HepG2 (cell line): ENCODE measurements around the gene CLDN9. TPM values are rescaled to one million over a fixed set of nuclear protein-coding genes. Genes with fewer than 3 reads are reported as not detected.
A peak's percentile ranks its signal among the peaks of the same experiment; 100 is the strongest.

Experiments
- CC2D1A ChIP-seq: sonication (generic); formaldehyde crosslinking; IDR thresholded peaks from 2 replicates; pipeline ENCODE4 v1.8.1; 2023; ENCODE audit warnings: mild to moderate bottlenecking, missing genetic modification reagents
- ELK4 ChIP-seq: sonication (generic); formaldehyde crosslinking; IDR thresholded peaks from 2 replicates; pipeline ENCODE4 v1.9.0; 2021; ENCODE audit warnings: missing genetic modification reagents, borderline replicate concordance
- FOXO4 ChIP-seq: sonication (generic); formaldehyde crosslinking; conservative IDR thresholded peaks from 2 replicates; pipeline ENCODE4 v1.8.1; 2023; ENCODE audit warnings: missing genetic modification reagents
- KLF9 ChIP-seq: IDR thresholded peaks from 2 replicates; pipeline ENCODE4 v1.6.1; 2016; ENCODE audit warnings: low read depth
- MLLT10 ChIP-seq: sonication (generic); formaldehyde crosslinking; IDR thresholded peaks from 2 replicates; pipeline ENCODE4 v1.4.0; 2020; ENCODE audit warnings: missing genetic modification reagents
- REST ChIP-seq, 2 experiments: IDR thresholded peaks; 2 replicates each; pipeline ENCODE4 v1.6.1; 2011 to 2012; ENCODE audit warnings: low read length in 2 of 2, borderline replicate concordance in 1 of 2, low read depth in 1 of 2, mild to moderate bottlenecking in 1 of 2, moderate library complexity in 1 of 2
- SP1 ChIP-seq, 2 experiments: fragments of 450-650 bp in 1 of 2; sonication (generic) in 1 of 2; formaldehyde crosslinking in 1 of 2; IDR thresholded peaks; 2 replicates each; pipeline versions ENCODE4 v1.4.0 to v1.6.1; 2016 to 2020; ENCODE audit warnings: missing genetic modification reagents in 1 of 2
- SRF ChIP-seq: IDR thresholded peaks from 2 replicates; pipeline ENCODE4 v1.6.1; 2011; ENCODE audit warnings: mild to moderate bottlenecking, low read depth, low read length, moderate library complexity
- THAP9 ChIP-seq: sonication (generic); formaldehyde crosslinking; IDR thresholded peaks from 2 replicates; pipeline ENCODE4; 2020; ENCODE audit warnings: missing genetic modification reagents, mild to moderate bottlenecking, borderline replicate concordance
- ZBED4 ChIP-seq: sonication (generic); formaldehyde crosslinking; IDR thresholded peaks from 2 replicates; pipeline ENCODE4 v1.4.0; 2020; ENCODE audit warnings: missing genetic modification reagents, borderline replicate concordance
- ZNF235 ChIP-seq: sonication (generic); formaldehyde crosslinking; IDR thresholded peaks from 2 replicates; pipeline ENCODE4 v1.8.1; 2023; ENCODE audit warnings: mild to moderate bottlenecking, missing genetic modification reagents, borderline replicate concordance
- ZNF44 ChIP-seq: sonication (generic); formaldehyde crosslinking; IDR thresholded peaks from 2 replicates; pipeline ENCODE4 v1.5.1; 2020; ENCODE audit warnings: mild to moderate bottlenecking, missing genetic modification reagents
- ZNF484 ChIP-seq: sonication (generic); formaldehyde crosslinking; IDR thresholded peaks from 2 replicates; pipeline ENCODE4 v1.5.1; 2020; ENCODE audit warnings: mild to moderate bottlenecking, low read depth, missing genetic modification reagents, borderline replicate concordance
- ZNF749 ChIP-seq: sonication (generic); formaldehyde crosslinking; IDR thresholded peaks from 2 replicates; pipeline ENCODE4 v1.8.0; 2022; ENCODE audit warnings: mild to moderate bottlenecking, missing genetic modification reagents, moderate library complexity, borderline replicate concordance
- polyA plus RNA-seq, 8 experiments: library from polyadenylated mRNA; depleted of rRNA in 3 of 8; stranded (reverse) in 7 of 8; unstranded in 1 of 8; fragments of >200 nt; fragmentation: Illumina TruSeq in 4 of 8; extraction: Trizol in 4 of 8; gene quantifications; 2 replicates each; pipeline versions ENCODE4 v1.2.1 to v1.2.3, GENCODE V29; 2011 to 2016; ENCODE audit warnings: low read depth in 4 of 8, missing spikeins in 1 of 8, mixed read lengths in 1 of 8; ENCODE audit not compliant: insufficient read depth in 1 of 8
- total RNA-seq, 5 experiments: library from RNA; depleted of rRNA; stranded (reverse); fragments of >200 nt; fragmentation: Illumina TruSeq; extraction: Trizol; gene quantifications; 2 replicates each; pipeline ENCODE4 v1.2.3, GENCODE V29; 2016; ENCODE audit warnings: low read depth in 1 of 5

Gene CLDN9
- total and polyA plus RNA-seq, 2 of the 13 experiments (the other 11 are each of a cell fraction or from before 2014, with no cell fraction given): 0.15 to 0.26 TPM

- TF ChIP-seq ZBED4 (CRISPR knock-in tag): peak; percentile 61; the same call in 1 of the 2 replicates
- TF ChIP-seq THAP9 (CRISPR knock-in tag): no peak
- TF ChIP-seq KLF9 (CRISPR knock-in tag): no peak
- TF ChIP-seq ZNF484 (CRISPR knock-in tag): no peak
- TF ChIP-seq ELK4 (CRISPR knock-in tag): no peak
- TF ChIP-seq MLLT10 (CRISPR knock-in tag): no peak
- no peak for TF ChIP-seq SP1 (IDR thresholded peaks at IDR 0.05)
- peak; percentile 79 for TF ChIP-seq SP1 (CRISPR knock-in tag; IDR thresholded peaks at IDR 0.05)
- no peak for TF ChIP-seq REST (IDR thresholded peaks at IDR 0.05; ENCODE audit: borderline replicate concordance in 1 of 2, low read depth in 1 of 2, low read length in 2 of 2)
- TF ChIP-seq FOXO4 (CRISPR knock-in tag): no peak
- no peak for TF ChIP-seq SRF
- peak; percentile 71; the same call in 1 of the 2 replicates for TF ChIP-seq ZNF749 (CRISPR knock-in tag)
- no peak for TF ChIP-seq CC2D1A (CRISPR knock-in tag)
- TF ChIP-seq ZNF44 (CRISPR knock-in tag): no peak; the same call in 1 of the 2 replicates
- TF ChIP-seq ZNF235 (CRISPR knock-in tag): peak; percentile 89; the same call in 1 of the 2 replicates
Measured at GRCh38 chr16:3059041-3059722, 46.5 kb downstream of the CLDN9 start (continued).
